ENCODE results near the gene TAF5L.

The TAF5L gene

GRCh38 chr1:229608590-229608989, 17.3 kb downstream of the TAF5L start:
- TF ChIP-seq CTCF (IDR thresholded peaks at IDR 0.05; ENCODE audit: borderline replicate concordance, insufficient read depth, low read depth, low read length): no peak
- no peak overlapping the region for H3K4me3 ChIP-seq (ENCODE audit: low read depth, low read length)

GRCh38 chr1:229607370-229607769, 18.6 kb downstream of the TAF5L start:
- no peak overlapping the region for H3K4me3 ChIP-seq (ENCODE audit: low read depth, low read length)
- no peak for TF ChIP-seq CTCF (IDR thresholded peaks at IDR 0.05; ENCODE audit: borderline replicate concordance, insufficient read depth, low read depth, low read length)

GRCh38 chr1:229603371-229604005, 22.4 kb downstream of the TAF5L start:
- H3K4me3 ChIP-seq (ENCODE audit: low read depth, low read length): no peak overlapping the region

GRCh38 chr1:229600229-229600628, 25.7 kb downstream of the TAF5L start:
- H3K4me3 ChIP-seq (ENCODE audit: low read depth, low read length): no peak overlapping the region
- TF ChIP-seq CTCF (IDR thresholded peaks at IDR 0.05; ENCODE audit: borderline replicate concordance, insufficient read depth, low read depth, low read length): no peak

More at GRCh38 chr1:229603371-229604005, 22.4 kb downstream of the TAF5L start:
- TF ChIP-seq CTCF (IDR thresholded peaks at IDR 0.05; ENCODE audit: borderline replicate concordance, insufficient read depth, low read depth, low read length): no peak

GRCh38 chr1:229599218-229599954, 26.5 kb downstream of the TAF5L start:
- no peak overlapping the region for H3K4me3 ChIP-seq (ENCODE audit: low read depth, low read length)
- TF ChIP-seq CTCF (IDR thresholded peaks at IDR 0.05; ENCODE audit: borderline replicate concordance, insufficient read depth, low read depth, low read length): no peak

GRCh38 chr1:229597877-229598276, 28.0 kb downstream of the TAF5L start:
- no peak overlapping the region for H3K4me3 ChIP-seq (ENCODE audit: low read depth, low read length)
- TF ChIP-seq CTCF (IDR thresholded peaks at IDR 0.05; ENCODE audit: borderline replicate concordance, insufficient read depth, low read depth, low read length): no peak
